Measurements from ENCODE around the gene BNIP3. TPM values are rescaled to one million over a fixed set of nuclear protein-coding genes. Genes with fewer than 3 reads are reported as not detected.

BNIP3 gene
- total and polyA plus RNA-seq, 2 of the 13 experiments (the other 11 are each of a cell fraction or from before 2014, with no cell fraction given) = 73.7 to 223 TPM

DNA sequence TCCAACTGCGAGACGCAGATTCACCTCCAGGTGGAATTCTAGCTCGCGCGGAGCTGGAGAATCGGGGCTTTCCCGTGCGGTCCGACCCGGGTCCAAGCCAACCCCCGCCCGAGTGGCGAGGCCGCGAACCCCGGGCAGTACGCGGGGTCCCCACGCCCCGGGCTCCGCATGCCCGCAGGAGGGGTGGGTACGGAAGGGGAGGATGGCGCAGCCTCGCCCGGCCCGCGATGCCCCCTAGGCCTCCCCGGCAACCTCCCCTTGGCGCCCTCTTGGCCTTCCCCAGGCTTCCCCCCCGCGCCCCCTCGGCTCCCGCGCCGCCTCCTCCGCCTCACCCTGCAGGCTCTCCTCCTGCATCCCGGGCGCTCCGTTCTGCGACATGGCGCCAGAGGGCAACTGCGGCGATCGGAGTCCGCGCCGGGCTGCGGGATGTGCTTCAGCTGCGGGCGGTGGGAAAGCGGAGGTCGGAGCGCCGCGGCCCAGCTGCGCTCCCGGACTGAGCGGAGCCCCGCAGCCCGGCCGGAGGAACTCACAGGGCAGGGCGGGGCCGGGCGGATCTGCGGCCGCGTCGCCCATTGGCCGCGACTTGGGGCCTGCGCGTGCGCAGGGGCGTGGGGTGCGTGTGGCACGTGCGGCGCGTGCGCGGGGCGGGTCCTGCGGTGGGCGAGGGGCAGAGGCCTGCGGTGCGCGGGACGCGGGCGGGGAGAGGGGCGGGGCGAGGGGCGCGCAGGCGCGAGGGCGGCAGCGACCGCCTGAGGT is at the start of gene BNIP3 (continued):
- TF ChIP-seq, protein P1, sequence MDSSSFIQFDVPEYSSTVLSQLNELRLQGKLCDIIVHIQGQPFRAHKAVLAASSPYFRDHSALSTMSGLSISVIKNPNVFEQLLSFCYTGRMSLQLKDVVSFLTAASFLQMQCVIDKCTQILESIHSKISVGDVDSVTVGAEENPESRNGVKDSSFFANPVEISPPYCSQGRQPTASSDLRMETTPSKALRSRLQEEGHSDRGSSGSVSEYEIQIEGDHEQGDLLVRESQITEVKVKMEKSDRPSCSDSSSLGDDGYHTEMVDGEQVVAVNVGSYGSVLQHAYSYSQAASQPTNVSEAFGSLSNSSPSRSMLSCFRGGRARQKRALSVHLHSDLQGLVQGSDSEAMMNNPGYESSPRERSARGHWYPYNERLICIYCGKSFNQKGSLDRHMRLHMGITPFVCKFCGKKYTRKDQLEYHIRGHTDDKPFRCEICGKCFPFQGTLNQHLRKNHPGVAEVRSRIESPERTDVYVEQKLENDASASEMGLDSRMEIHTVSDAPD (CRISPR knock-in tag; IDR thresholded peaks at IDR 0.05) = no peak; the same call in 1 of the 2 replicates
- TF ChIP-seq ZC3H4 (CRISPR knock-in tag; IDR thresholded peaks at IDR 0.05; ENCODE audit: borderline replicate concordance) = no peak
- TF ChIP-seq PITX1 (CRISPR knock-in tag; IDR thresholded peaks at IDR 0.05) = peak; percentile 20; the same call in 1 of the 2 replicates
- TF ChIP-seq MAFG (CRISPR knock-in tag; IDR thresholded peaks at IDR 0.05) = no peak
- 0 out of 2 replicates have a peak, but pooled peaks have one; percentile 65 for TF ChIP-seq KLF13 (CRISPR knock-in tag; IDR thresholded peaks at IDR 0.05)
- no peak for TF ChIP-seq CHD2 (IDR thresholded peaks at IDR 0.05; ENCODE audit: low read depth, low read length)
- TF ChIP-seq NCOR1 (IDR thresholded peaks at IDR 0.05; ENCODE audit: borderline replicate concordance, low read length) = no peak
- no peak for TF ChIP-seq PAWR (CRISPR knock-in tag; IDR thresholded peaks at IDR 0.05; ENCODE audit: borderline replicate concordance)
- TF ChIP-seq ZNF703 (CRISPR knock-in tag; IDR thresholded peaks at IDR 0.05; ENCODE audit: borderline replicate concordance) = no peak
- no peak for TF ChIP-seq ZNF3 (CRISPR knock-in tag; IDR thresholded peaks at IDR 0.05)
- no peak for TF ChIP-seq TBP (CRISPR knock-in tag; IDR thresholded peaks at IDR 0.05)
- no peak for TF ChIP-seq ZNF549 (CRISPR knock-in tag; IDR thresholded peaks at IDR 0.05)
- peak; percentile 65 for TF ChIP-seq HNRNPLL (IDR thresholded peaks at IDR 0.05; ENCODE audit: low read depth, low read length, poor library complexity, severe bottlenecking)
- no peak for TF ChIP-seq ZNF329 (CRISPR knock-in tag; IDR thresholded peaks at IDR 0.05; ENCODE audit: low read depth)
- TF ChIP-seq, protein P2, sequence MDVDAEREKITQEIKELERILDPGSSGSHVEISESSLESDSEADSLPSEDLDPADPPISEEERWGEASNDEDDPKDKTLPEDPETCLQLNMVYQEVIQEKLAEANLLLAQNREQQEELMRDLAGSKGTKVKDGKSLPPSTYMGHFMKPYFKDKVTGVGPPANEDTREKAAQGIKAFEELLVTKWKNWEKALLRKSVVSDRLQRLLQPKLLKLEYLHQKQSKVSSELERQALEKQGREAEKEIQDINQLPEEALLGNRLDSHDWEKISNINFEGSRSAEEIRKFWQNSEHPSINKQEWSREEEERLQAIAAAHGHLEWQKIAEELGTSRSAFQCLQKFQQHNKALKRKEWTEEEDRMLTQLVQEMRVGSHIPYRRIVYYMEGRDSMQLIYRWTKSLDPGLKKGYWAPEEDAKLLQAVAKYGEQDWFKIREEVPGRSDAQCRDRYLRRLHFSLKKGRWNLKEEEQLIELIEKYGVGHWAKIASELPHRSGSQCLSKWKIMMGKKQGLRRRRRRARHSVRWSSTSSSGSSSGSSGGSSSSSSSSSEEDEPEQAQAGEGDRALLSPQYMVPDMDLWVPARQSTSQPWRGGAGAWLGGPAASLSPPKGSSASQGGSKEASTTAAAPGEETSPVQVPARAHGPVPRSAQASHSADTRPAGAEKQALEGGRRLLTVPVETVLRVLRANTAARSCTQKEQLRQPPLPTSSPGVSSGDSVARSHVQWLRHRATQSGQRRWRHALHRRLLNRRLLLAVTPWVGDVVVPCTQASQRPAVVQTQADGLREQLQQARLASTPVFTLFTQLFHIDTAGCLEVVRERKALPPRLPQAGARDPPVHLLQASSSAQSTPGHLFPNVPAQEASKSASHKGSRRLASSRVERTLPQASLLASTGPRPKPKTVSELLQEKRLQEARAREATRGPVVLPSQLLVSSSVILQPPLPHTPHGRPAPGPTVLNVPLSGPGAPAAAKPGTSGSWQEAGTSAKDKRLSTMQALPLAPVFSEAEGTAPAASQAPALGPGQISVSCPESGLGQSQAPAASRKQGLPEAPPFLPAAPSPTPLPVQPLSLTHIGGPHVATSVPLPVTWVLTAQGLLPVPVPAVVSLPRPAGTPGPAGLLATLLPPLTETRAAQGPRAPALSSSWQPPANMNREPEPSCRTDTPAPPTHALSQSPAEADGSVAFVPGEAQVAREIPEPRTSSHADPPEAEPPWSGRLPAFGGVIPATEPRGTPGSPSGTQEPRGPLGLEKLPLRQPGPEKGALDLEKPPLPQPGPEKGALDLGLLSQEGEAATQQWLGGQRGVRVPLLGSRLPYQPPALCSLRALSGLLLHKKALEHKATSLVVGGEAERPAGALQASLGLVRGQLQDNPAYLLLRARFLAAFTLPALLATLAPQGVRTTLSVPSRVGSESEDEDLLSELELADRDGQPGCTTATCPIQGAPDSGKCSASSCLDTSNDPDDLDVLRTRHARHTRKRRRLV (CRISPR knock-in tag; IDR thresholded peaks at IDR 0.05) = no peak
- TF ChIP-seq NFYC (CRISPR knock-in tag; IDR thresholded peaks at IDR 0.05) = peak; percentile 55; the same call in 1 of the 2 replicates
- TF ChIP-seq, protein P3, sequence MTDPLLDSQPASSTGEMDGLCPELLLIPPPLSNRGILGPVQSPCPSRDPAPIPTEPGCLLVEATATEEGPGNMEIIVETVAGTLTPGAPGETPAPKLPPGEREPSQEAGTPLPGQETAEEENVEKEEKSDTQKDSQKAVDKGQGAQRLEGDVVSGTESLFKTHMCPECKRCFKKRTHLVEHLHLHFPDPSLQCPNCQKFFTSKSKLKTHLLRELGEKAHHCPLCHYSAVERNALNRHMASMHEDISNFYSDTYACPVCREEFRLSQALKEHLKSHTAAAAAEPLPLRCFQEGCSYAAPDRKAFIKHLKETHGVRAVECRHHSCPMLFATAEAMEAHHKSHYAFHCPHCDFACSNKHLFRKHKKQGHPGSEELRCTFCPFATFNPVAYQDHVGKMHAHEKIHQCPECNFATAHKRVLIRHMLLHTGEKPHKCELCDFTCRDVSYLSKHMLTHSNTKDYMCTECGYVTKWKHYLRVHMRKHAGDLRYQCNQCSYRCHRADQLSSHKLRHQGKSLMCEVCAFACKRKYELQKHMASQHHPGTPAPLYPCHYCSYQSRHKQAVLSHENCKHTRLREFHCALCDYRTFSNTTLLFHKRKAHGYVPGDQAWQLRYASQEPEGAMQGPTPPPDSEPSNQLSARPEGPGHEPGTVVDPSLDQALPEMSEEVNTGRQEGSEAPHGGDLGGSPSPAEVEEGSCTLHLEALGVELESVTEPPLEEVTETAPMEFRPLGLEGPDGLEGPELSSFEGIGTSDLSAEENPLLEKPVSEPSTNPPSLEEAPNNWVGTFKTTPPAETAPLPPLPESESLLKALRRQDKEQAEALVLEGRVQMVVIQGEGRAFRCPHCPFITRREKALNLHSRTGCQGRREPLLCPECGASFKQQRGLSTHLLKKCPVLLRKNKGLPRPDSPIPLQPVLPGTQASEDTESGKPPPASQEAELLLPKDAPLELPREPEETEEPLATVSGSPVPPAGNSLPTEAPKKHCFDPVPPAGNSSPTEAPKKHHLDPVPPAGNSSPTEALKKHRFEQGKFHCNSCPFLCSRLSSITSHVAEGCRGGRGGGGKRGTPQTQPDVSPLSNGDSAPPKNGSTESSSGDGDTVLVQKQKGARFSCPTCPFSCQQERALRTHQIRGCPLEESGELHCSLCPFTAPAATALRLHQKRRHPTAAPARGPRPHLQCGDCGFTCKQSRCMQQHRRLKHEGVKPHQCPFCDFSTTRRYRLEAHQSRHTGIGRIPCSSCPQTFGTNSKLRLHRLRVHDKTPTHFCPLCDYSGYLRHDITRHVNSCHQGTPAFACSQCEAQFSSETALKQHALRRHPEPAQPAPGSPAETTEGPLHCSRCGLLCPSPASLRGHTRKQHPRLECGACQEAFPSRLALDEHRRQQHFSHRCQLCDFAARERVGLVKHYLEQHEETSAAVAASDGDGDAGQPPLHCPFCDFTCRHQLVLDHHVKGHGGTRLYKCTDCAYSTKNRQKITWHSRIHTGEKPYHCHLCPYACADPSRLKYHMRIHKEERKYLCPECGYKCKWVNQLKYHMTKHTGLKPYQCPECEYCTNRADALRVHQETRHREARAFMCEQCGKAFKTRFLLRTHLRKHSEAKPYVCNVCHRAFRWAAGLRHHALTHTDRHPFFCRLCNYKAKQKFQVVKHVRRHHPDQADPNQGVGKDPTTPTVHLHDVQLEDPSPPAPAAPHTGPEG (CRISPR knock-in tag; IDR thresholded peaks at IDR 0.05) = peak; percentile 73
- no peak for TF ChIP-seq ZNF550 (CRISPR knock-in tag; IDR thresholded peaks at IDR 0.05; ENCODE audit: borderline replicate concordance)

All from HepG2 (cell line).